GM03348 (cell line): Measurements from ENCODE around the gene FOCAD.

Experiments
- DNase-seq: peaks from one replicate; pipeline ENCODE4 v3.0.0; 2012; ENCODE audit warnings: low spot score

FOCAD gene

DNA sequence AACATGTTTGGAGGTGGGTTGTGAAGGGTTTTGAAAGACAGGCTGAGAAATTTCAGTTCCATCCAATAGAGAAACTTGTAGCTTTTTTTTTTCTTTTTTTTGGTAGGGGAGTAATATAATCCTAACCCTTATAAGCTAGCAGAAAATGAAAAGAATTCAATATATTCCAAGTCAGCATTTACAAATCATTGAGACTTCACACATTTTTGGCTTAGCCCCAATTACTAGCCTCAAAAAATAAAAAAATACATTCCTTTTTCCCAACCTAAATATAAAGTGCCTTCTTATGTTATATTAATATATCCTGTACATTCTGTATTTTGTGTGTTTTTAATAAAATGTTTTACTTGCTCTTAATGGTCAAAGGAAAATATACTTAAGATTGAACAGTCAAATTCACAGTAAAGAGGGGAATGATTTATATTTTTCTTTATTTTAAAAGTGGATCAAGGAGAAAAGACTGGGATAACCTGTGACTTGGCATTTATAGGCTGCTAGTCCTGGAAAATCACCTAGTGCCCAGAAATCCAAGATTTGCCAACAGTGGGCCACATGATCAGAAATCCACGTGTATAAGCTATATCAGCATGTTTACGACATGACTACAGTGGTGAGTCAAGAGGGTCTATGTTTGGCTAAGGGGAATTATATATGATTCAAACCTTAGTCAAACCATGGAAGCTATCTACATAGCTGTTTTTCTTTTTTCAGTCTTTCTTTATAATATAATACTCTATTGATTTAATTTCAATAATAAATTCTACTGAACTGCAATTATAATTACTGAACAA lies 332.8 kb downstream of the FOCAD start:
- DNase-seq, result peak; percentile 14

DNA sequence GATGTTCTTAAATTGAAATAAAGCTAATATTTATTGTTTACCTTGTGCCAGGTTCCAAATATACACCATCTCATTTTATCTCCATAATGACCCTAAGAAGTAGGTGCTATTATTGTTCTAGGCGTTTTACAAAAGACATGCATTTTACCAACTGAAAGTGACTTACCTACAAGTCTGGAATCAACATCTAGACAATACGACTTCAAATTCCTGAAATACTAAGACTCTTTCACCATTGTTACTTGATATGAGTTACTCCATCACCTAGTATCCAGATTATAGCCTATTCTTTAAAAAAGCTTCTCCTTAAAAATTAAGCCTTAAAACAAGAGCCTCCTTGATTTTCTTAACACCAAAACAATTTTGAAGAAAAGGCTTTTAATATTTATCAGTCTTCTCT lies 334.1 kb downstream of the FOCAD start:
- no peak for DNase-seq

DNA sequence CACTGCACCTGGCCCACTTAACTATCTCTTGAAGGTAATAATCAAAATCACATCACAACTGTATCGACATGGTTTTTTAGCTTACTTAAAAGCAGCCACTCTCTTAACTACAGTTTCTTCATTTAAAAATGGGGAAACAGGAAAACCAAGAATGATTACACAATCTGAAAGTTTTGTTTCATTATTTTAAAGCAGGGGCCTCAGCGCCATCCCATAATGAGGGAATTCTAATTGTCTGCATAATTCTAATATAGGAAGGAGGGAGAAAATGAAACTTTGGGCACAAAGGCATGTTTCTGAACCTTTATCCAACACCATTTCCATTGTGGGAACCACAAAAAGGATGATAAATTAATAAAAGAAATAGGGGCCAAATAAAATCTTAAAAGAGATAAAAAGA lies 339.8 kb downstream of the FOCAD start:
- DNase-seq, result no peak

DNA sequence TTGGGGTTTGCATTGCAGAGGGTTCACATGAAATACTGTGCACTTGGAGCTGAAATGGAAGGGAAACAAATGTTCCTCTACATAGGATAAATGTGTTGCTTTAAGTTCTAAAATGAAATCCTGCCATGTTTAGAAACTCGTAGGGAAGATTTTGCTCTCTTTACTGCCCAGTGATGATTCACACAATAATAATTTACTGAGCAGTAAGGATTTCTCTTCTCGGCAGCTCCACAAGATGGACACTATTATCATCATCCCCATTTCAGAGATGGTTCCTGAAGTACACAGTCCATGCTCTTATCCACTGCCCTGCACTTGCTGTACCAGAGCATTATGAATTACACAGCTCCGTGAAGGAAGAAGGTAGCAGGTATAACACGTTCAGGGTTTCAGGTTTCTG lies 343.2 kb downstream of the FOCAD start:
- peak; percentile 41 for DNase-seq

DNA sequence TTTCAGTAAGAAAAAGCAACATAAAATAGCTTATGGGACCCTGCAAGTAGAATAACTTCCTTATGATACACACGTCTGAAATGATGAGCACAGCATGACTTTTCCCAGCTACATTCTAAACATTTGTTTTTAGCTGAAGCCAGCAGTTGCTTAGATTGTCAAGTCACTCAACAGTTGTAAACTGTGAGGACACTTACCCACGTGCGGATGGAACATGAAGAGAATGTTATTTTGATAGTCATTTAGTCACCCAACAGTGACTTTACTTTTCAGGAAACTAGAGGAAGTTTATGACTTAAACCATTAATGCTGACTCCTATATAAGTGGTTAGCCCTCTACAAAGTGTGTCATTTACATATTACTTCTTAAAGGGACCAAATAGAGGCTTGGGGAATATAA lies 344.4 kb downstream of the FOCAD start:
- no peak for DNase-seq

DNA sequence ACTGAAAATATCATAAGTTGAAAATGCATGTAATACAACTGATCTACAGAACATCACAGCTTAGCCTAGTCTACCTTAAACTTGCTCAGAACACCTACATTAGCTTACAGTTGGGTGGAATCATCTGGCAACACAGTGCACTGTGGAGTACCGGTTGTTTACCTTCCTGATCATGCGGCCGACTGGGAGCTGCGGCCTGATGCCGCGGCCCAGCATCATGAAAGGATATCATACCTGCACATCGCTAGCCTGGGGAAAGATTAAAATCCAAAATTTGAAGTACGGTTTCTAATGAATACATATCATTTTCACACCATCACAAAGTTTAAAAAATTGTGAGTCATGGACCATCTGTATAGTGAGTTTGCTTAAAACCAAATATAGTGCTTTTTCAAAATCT lies 345.6 kb downstream of the FOCAD start:
- DNase-seq, result no peak

DNA sequence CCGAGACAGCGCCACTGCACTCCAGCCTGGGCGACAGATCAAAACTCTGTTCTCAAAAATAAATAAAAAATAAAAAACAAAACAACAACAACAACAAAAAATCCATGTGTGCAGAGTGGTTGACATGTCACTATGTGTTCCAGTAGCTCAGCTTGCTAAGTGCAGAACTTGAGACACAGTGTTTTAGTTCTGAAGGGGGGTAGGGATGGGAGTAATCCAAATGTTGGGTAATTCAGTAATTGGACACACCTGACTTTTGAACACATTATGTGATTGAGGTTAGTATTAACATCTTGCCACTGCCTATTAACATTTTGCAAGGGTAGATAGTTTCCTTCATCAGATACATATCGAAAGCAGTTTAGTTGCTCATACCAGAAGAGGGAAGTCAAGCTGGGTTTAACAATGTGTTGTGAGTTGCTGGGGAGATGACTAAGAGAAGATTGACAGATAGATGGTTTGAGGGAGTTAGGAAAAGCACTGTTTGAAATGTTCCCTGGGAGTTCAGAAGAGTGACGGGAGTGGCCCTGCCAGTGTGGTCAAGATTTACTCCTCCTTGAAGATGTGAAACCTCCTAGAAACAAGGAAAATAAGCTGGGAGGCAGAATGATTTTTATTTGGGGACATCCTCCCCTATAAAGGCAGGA lies 346.5 kb downstream of the FOCAD start:
- DNase-seq, result peak; percentile 55

DNA sequence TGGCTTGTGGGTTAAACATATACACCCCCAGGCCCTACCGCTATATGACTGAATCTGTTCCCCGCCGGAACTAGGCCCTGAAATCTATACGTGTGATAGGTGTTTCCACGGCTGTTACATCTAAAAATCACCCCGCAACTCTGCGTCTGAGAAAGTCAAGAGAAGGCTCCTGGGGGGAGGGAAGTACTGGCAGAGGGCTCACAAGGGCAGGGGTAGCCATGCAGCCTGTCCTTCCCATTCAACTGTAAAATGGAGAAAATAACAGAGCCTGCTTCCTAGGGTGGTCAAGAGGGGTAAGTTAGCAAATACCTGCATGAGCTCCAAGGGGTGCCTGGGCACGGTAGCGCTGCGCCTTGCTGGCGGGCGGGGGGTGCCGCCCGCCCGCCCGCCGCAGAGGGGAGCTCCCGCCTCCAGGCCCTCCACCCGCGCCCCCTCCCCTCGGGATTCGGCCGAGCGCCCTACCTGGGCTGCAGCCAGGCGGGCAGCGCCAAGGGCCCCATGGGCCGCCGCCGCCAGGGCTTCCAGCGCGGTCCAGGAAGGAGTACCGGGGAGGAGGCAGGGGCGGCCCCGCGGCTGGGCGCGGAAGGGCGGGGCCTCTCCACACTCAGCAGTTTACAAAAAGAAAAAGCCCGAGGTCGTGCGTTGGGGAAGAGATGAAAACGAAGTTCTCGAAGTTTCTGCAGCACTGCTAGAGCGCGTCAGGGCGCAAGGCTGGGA lies 347.2 kb downstream of the FOCAD start, which contains the start of gene HACD4:
HACD4 (minus strand) TSS at position 550 of the 717 bp plus-strand sequence; CDS start at position 500, 50 bp downstream.
- peak; percentile 89 for DNase-seq

DNA sequence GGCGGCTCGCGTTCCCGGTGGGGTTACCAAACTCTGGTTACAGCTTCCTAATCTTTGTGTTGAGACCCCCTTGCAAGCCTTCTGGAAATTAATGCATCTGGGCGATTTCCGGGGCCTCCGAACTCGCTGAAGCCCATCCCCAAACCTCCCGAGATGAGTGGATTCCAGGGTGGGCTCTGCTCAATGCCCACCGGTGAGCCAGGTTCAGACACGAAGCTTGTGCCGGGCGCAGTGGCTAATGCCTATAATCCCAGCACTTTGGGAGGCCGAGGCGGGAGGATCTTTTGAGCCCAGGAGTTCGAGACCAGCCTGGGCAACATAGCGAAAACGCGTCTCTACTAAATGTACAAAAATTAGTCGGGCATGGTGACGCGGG lies 347.7 kb downstream of the FOCAD start:
- no peak for DNase-seq

DNA sequence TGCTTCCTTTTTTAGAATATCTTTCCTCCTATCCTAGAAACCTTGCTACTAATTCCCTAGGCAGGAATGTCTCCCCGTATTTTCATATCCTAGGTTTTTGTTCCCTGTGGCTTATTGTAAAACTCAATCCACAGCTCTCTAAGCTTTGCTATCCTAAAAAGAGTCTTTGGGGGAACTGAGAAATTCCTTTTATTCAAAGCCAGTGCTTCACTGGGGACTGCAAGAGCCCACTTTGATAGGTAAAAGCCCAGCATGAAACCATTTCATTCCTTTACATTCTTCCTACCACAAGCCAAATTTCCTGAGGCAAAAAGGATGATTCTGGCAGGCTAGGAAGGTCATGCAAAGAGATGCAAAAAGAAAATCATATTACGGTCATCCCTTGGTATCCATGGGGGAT lies 353.2 kb downstream of the FOCAD start:
- DNase-seq, result no peak

DNA sequence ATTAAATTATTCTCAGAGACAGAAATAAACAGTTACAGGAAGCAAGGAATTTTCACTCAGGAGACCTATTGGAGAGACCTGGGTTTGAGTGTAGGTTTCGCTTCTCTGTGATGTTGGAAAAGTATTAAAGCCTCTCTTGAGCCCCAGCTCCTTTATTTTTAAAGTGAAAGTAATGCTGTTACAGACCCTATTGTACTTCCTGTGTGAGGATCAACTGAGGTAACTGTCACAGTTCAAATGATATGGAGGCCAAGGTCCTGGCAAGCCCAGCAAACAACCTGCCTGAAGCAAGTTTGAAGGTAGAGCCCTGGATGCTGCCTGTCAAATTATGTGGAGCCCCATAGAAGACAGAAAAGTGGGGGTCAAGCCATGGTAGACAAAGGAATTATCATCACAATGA lies 355.2 kb downstream of the FOCAD start:
- DNase-seq, result no peak

DNA sequence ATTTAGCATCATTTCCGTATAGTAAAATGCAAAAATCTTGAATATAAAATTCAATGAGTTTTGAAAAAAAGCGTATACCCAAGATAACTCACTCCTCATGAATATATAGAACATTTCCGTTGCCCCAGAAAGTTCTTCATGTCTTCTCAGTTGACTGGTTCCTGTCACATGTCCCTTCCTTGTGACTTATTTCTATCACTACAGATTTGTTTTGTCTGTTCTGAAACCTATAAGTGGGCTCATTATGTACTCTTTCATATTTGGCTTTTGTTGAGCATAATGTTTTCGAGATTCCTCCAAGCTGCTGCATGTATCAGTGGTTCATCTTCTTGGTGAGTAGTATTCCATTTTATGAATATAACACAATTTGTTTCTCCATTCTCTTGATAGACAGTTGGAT lies 358.4 kb downstream of the FOCAD start:
- DNase-seq, result no peak

DNA sequence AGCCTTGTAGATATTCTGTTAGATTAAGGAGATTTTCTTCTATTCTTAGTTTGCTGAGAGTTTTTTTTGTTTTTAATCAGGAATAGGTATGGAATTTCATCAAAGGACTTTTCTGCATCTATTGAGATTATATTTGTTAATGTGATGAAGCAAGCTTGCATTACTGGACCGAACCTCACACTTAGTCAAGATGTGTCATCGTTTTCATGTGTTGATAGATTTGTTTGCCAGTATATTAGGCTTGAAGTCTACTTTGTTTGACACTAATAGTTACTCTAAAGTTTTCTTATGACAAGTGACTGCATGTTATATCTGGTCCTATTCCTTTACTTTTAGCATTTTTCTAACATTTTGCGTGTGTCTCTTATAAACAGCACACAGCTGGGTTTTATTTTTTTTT lies 359.8 kb downstream of the FOCAD start:
- no peak for DNase-seq
